PFSK-1 (cell line): ENCODE measurements around the gene PLP1.

Source experiments
- FOXP2 ChIP-seq: optimal IDR thresholded peaks from 2 replicates; pipeline ENCODE3; 2011; ENCODE audit warnings: borderline replicate concordance, control low read depth, inconsistent platforms; ENCODE audit not compliant: insufficient read depth; ENCODE audit errors: extremely low read length, extremely low read depth
- POLR2AphosphoS5 ChIP-seq: IDR thresholded peaks from 2 replicates; pipeline ENCODE4 v1.6.1; 2012; ENCODE audit warnings: low read depth, mild to moderate bottlenecking, control low read depth, low read length, moderate library complexity
- REST ChIP-seq, 2 experiments: IDR thresholded peaks; 2 replicates each; pipeline versions ENCODE4 v1.6.1 to v1.8.0; 2011 to 2012; ENCODE audit warnings: low read depth in 2 of 2, low read length in 2 of 2, control low read depth in 1 of 2, inconsistent platforms in 1 of 2, mild to moderate bottlenecking in 1 of 2, moderate library complexity in 1 of 2; ENCODE audit not compliant: insufficient read depth in 1 of 2
- TAF1 ChIP-seq: IDR thresholded peaks from 2 replicates; pipeline ENCODE4 v1.6.1; 2012; ENCODE audit warnings: low read length, control low read depth, borderline replicate concordance; ENCODE audit not compliant: insufficient read depth

DNA sequence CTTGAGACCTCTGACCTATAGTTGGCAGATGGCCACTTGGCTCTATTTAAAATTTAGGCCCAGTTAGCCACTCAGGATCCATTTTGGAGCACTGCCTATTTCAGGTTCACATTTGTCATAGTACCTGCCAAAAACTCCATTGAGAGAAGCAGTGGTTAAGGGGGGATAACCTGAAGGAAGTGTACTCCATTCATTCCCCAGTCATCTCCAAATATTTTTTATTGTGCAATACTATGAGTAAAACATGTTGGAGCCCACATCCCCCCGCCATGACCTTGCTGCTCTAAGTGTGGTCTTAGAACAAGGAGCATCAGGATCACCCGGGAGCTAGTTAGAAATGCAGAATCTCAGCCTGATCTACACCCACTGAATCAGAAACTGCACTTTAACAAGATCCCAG, 21.1 kb downstream of the PLP1 start:
- no peak for TF ChIP-seq TAF1
- no peak for TF ChIP-seq REST (IDR thresholded peaks at IDR 0.05; ENCODE audit: insufficient read depth in 1 of 2, low read depth in 2 of 2, low read length in 2 of 2)
- TF ChIP-seq POLR2AphosphoS5 = no peak
- TF ChIP-seq FOXP2 = no peak
